Naive thymus-derived CD4-positive, alpha-beta T cell (primary cell): ENCODE results near the gene SMIM28. TPM values are rescaled to one million over a fixed set of nuclear protein-coding genes. Genes with fewer than 3 reads are reported as not detected.

Experiments
- ATAC-seq: fragments of 150-1000 bp; cut with Tn5 transposase; 2 replicates; pipeline ENCODE4 v1.10.0; 2021; ENCODE audit warnings: mild to moderate bottlenecking, moderate library complexity
- CTCF ChIA-PET: fragments of 350-600 bp; sonication (Branson Sonifier 250); formaldehyde crosslinking; loops from one replicate; lab custom pipeline; 2021; ENCODE audit warnings: antibody characterized with exemption; lab: Charles Lee
- POLR2A ChIA-PET: fragments of 350-600 bp; sonication (Branson Sonifier 250); formaldehyde crosslinking; loops from one replicate; lab custom pipeline; 2021; ENCODE audit warnings: antibody characterized with exemption, inconsistent platforms; lab: Charles Lee
- DNase-seq, 9 donors: peaks; one replicate each; pipeline versions ENCODE4 v3.0.0 to v3.0.0-alpha.2; 2020 to 2022; ENCODE audit warnings: mixed read lengths in 1 of 9
- H3K27ac ChIP-seq: one replicate; pipeline ENCODE4 v1.7.0; 2013; ENCODE audit warnings: mild to moderate bottlenecking, low read depth, low read length, moderate library complexity
- H3K27me3 ChIP-seq, 2 donors: one replicate each; pipeline ENCODE4 v1.7.0; 2013; ENCODE audit warnings: low read length in 2 of 2, mild to moderate bottlenecking in 2 of 2, moderate library complexity in 2 of 2; ENCODE audit not compliant: control insufficient read depth in 2 of 2, insufficient read depth in 2 of 2
- H3K36me3 ChIP-seq, 3 experiments: 1 replicate in 2 of 3; 2 replicates in 1 of 3; pipeline ENCODE4 v1.7.0; 2013; ENCODE audit warnings: low read length in 3 of 3, mild to moderate bottlenecking in 3 of 3, moderate library complexity in 1 of 3; ENCODE audit not compliant: insufficient read depth in 3 of 3, control insufficient read depth in 2 of 3
- H3K4me1 ChIP-seq, 2 donors: one replicate each; pipeline ENCODE4 v1.7.0; 2013; ENCODE audit warnings: low read length in 2 of 2, mild to moderate bottlenecking in 2 of 2, moderate library complexity in 1 of 2; ENCODE audit not compliant: control insufficient read depth in 2 of 2, insufficient read depth in 2 of 2
- H3K4me3 ChIP-seq: 2 replicates; pipeline ENCODE4 v1.7.0; 2013; ENCODE audit warnings: mild to moderate bottlenecking, low read length
- H3K9me3 ChIP-seq, 3 experiments: 1 replicate in 2 of 3; 2 replicates in 1 of 3; pipeline ENCODE4 v1.7.0; 2013; ENCODE audit warnings: low read length in 3 of 3; ENCODE audit not compliant: control insufficient read depth in 2 of 3
- H3K27ac Mint-ChIP-seq, 9 donors: one replicate each; pipeline ENCODE4 v1.8.0; 2020 to 2022; ENCODE audit warnings: mixed read lengths in 9 of 9, mild to moderate bottlenecking in 8 of 9, moderate library complexity in 5 of 9, inconsistent platforms in 2 of 9
- H3K27me3 Mint-ChIP-seq, 5 donors: one replicate each; pipeline ENCODE4 v1.8.0; 2021 to 2022; ENCODE audit warnings: mixed read lengths in 5 of 5, mild to moderate bottlenecking in 1 of 5
- H3K36me3 Mint-ChIP-seq, 5 donors: one replicate each; pipeline ENCODE4 v1.8.0; 2020 to 2022; ENCODE audit warnings: mixed read lengths in 5 of 5, mild to moderate bottlenecking in 3 of 5, inconsistent platforms in 1 of 5
- H3K4me1 Mint-ChIP-seq, 7 donors: one replicate each; pipeline ENCODE4 v1.8.0; 2020 to 2022; ENCODE audit warnings: mixed read lengths in 7 of 7, mild to moderate bottlenecking in 3 of 7, inconsistent platforms in 1 of 7
- H3K4me3 Mint-ChIP-seq, 10 donors: one replicate each; pipeline ENCODE4 v1.8.0; 2020 to 2022; ENCODE audit warnings: mild to moderate bottlenecking in 10 of 10, mixed read lengths in 10 of 10, moderate library complexity in 6 of 10, inconsistent platforms in 2 of 10
- H3K9me3 Mint-ChIP-seq, 11 donors: one replicate each; pipeline ENCODE4 v1.8.0; 2020 to 2022; ENCODE audit warnings: mixed read lengths in 11 of 11, mild to moderate bottlenecking in 4 of 11, inconsistent platforms in 1 of 11, moderate library complexity in 1 of 11
- intact Hi-C, 2 donors: fragments of 100-400 bp; cut with micrococcal nuclease; formaldehyde crosslinking; loops; one replicate each; pipeline ENCODE4 v1.15.1; 2023
- polyA plus RNA-seq, 2 donors: library from polyadenylated mRNA; unstranded; fragments of 300-500 nt; fragmentation: Illumina TruSeq; gene quantifications; one replicate each; pipeline ENCODE4 v1.2.3, GENCODE V29; 2021
- total RNA-seq, 6 experiments: library from RNA in 5 of 6; stranded (reverse) in 5 of 6; gene quantifications; 1 replicate in 5 of 6; 2 replicates in 1 of 6; pipeline ENCODE4 v1.2.3 and lab custom pipeline; 2021 to 2026

The SMIM28 gene
- total and polyA plus RNA-seq, 7 experiments from 2014 or later, result not detected

DNA sequence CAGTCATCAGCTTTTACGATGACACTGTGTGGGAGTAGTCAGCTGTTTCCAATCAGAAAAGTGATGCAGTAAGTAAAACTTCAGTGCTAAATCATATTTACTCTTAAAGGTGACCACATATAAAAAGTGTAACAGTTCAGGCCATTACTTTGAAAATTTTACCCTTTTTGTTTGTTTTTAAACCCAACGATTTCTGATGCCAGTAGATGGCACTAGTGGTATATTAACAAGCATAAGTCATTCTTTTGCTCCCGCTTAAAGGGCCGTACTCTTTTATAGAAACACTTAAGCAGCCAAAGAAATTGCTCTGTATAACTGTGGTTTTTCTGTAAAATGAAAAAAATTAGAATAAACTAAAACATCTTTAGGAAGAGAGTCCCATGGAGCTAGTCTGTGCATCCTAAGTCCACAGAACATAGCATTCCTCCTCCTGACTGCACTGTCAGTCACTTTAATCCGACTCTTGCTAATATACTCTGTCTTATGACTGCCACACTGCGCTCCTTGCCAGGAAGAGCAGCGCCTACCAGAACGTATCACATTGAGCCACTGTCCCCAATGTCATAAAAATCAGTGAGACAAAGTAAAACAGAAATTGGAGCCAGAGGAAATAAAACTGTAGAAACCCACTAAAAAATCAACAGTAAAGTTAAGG is 51.4 kb downstream of the SMIM28 start:
- no peaks in the 10 kb centered on the region for H3K36me3 Mint-ChIP-seq
- H3K4me1 Mint-ChIP-seq, result peaks cover 0 to 6% (median 0%) of the 10 kb centered on the region in 7 donors
- ATAC-seq (peak; percentile 71), DNase-seq (peak in 7 of 9 donors; percentile 28 to 62 (median 43))
- H3K9me3 ChIP-seq, result no peaks in the 10 kb centered on the region
- H3K9me3 Mint-ChIP-seq, result no peaks in the 10 kb centered on the region
- H3K27me3 ChIP-seq, result no peaks in the 10 kb centered on the region
- no peak overlapping the region for H3K27ac ChIP-seq
- H3K4me3 Mint-ChIP-seq, result no peak overlapping the region
- peaks cover 0 to 7% (median 5%) of the 10 kb centered on the region in 5 donors for H3K27me3 Mint-ChIP-seq
- POLR2A ChIA-PET, result interaction anchor here (1.4 to 2.4 kb wide), 2 partner anchors 27 to 79 kb away, joined by 3 to 12 read pairs; no protein-coding TSS in a partner anchor
- CTCF ChIA-PET, result interaction anchor here (0.6 to 6.7 kb wide), 16 partner anchors 12 to 320 kb away, joined by 3 to 120 read pairs (median 4); no protein-coding TSS in a partner anchor
- no peaks in the 10 kb centered on the region for H3K36me3 ChIP-seq
- no peak overlapping the region for H3K27ac Mint-ChIP-seq
- H3K4me1 ChIP-seq, result no peaks in the 10 kb centered on the region
- intact Hi-C loops, result loop anchor here (1.0 to 10.0 kb wide), 9 partner anchors 26 to 427 kb away; no protein-coding TSS in a partner anchor
- H3K4me3 ChIP-seq, result no peak overlapping the region

DNA sequence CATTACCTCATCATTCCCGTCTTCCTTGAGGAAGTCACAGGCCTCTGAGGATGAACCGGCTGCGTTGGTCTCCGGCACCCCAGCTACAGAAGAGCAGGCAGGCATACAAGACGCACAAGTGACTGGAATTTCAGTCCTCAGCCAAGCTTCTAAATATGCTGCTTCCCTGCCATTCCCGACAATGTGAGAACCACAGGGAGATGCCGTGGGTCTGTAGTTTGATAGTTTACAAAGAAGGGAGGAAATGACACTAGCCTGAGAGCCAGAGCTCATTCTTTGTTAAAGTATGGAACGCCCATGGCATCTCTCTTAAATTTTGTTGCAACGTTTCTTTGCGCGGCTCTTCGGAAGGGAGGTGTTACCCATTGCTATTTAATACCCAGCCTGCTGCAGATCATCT is 52.1 kb downstream of the SMIM28 start:
- no peaks in the 10 kb centered on the region for H3K9me3 Mint-ChIP-seq
- H3K27me3 ChIP-seq, result no peaks in the 10 kb centered on the region
- H3K36me3 ChIP-seq, result no peaks in the 10 kb centered on the region
- POLR2A ChIA-PET, result interaction anchor here (1.4 to 2.4 kb wide), 2 partner anchors 26 to 79 kb away, joined by 3 to 12 read pairs; no protein-coding TSS in a partner anchor
- no peak overlapping the region for H3K4me3 ChIP-seq
- H3K36me3 Mint-ChIP-seq, result no peaks in the 10 kb centered on the region
- no peak overlapping the region for H3K27ac Mint-ChIP-seq
- H3K4me1 ChIP-seq, result no peaks in the 10 kb centered on the region
- H3K27me3 Mint-ChIP-seq, result peaks cover 0 to 7% (median 5%) of the 10 kb centered on the region in 5 donors
- H3K9me3 ChIP-seq, result no peaks in the 10 kb centered on the region
- ATAC-seq (no peak), DNase-seq (no peak)
- no peak overlapping the region for H3K27ac ChIP-seq
- H3K4me1 Mint-ChIP-seq, result peaks cover 0 to 6% (median 0%) of the 10 kb centered on the region in 7 donors
- CTCF ChIA-PET, result interaction anchor here (0.6 to 6.7 kb wide), 13 partner anchors 12 to 321 kb away, joined by 3 to 120 read pairs (median 4); no protein-coding TSS in a partner anchor
- H3K4me3 Mint-ChIP-seq, result no peak overlapping the region
- intact Hi-C loops, result loop anchor here (1.0 to 10.0 kb wide), 9 partner anchors 25 to 427 kb away; no protein-coding TSS in a partner anchor

- ATAC-seq (no peak), DNase-seq (no peak)
- Histone ChIP-seq H3K9me3 (no peaks in the 10 kb centered on the region), H3K27ac (no peak overlapping the region), H3K27me3 (no peaks in the 10 kb centered on the region), H3K36me3 (no peaks in the 10 kb centered on the region), H3K4me1 (no peaks in the 10 kb centered on the region), H3K4me3 (no peak overlapping the region)
- Mint-ChIP-seq H3K9me3 (no peaks in the 10 kb centered on the region), H3K27ac (no peak overlapping the region), H3K27me3 (peaks cover 0 to 7% (median 5%) of the 10 kb centered on the region in 5 donors), H3K4me1 (peaks cover 0 to 7% (median 0%) of the 10 kb centered on the region in 7 donors), H3K36me3 (no peaks in the 10 kb centered on the region), H3K4me3 (no peak overlapping the region)
- CTCF ChIA-PET, result interaction anchor here (0.6 to 6.7 kb wide), 10 partner anchors 11 to 315 kb away, joined by 3 to 120 read pairs (median 8); no protein-coding TSS in a partner anchor
- intact Hi-C loops, result no loop called here
- POLR2A ChIA-PET, result interaction anchor here (1.4 to 2.4 kb wide), 2 partner anchors 25 to 78 kb away, joined by 3 to 12 read pairs; no protein-coding TSS in a partner anchor
Observed at GRCh38 chr6:138430361-138431145, 52.8 kb downstream of the SMIM28 start.

DNA sequence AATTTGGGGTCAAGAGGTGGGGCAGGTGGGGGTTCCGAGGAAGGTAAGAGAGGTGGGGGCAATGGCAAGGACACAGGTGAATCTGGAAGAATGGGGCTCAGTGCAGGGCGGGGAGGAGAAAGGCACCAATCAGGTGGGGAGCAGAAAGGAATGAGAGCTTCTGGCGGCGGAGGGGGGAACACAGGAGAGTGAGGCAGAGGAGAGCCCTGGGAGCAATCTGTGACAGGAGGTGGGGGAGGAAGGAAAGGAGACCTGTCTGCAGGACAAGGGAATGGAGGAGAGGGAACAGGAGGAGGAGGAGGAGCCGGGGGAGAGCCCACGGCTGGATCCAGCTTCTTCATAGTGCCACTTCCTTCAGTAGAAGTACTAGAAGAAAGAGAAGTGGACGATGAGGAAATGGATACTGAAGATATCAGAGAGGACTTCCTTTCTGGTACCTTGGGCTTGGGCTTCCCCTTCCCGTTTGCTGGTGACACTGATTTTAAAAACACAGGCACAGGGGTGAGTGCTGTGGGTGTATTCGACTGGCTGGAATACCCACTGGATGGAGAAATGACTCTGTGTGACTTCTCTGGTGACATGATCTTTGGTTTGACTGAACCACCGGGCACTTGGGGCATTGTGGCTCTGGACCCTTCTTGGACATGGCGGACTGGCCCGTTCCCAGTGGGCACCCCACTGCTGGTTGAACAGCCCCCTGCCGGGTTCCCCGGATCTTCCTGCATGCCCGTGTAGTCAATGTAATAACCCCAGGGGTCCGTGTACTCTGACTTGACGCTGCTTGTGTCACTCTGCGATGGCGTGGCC is 53.8 kb downstream of the SMIM28 start:
- Mint-ChIP-seq H3K4me1 (peaks cover 0 to 7% (median 0%) of the 10 kb centered on the region in 7 donors), H3K4me3 (no peak overlapping the region), H3K27me3 (peaks cover 0 to 7% (median 5%) of the 10 kb centered on the region in 5 donors), H3K27ac (peak overlapping the region in 1 of 9 donors; percentile 20), H3K36me3 (no peaks in the 10 kb centered on the region), H3K9me3 (no peaks in the 10 kb centered on the region)
- ChIA-PET CTCF (interaction anchor here (0.6 to 6.7 kb wide), 6 partner anchors 15 to 90 kb away, joined by 3 to 120 read pairs (median 16); no protein-coding TSS in a partner anchor), POLR2A (no interaction called here)
- Histone ChIP-seq H3K36me3 (no peaks in the 10 kb centered on the region), H3K27me3 (no peaks in the 10 kb centered on the region), H3K4me1 (no peaks in the 10 kb centered on the region), H3K27ac (no peak overlapping the region), H3K4me3 (no peak overlapping the region), H3K9me3 (no peaks in the 10 kb centered on the region)
- intact Hi-C loops, result no loop called here
- peak; percentile 76 for ATAC-seq
- DNase-seq, result no peak

DNA sequence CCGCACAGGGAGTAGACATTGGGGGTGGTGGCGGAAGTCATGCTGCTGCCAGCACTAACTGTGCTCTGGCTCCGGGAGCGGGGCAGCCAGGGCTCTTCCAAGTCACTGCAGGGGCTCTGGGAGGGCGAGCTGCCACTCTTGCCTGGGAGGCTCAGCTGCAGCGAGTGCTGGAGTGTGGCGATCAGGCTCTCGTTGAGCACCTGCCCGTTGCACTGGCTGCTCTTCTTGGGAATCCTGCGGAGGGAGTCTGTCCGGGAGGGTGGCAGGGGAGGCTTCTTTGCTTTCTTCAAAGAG is 54.3 kb downstream of the SMIM28 start:
- H3K9me3 Mint-ChIP-seq, result no peaks in the 10 kb centered on the region
- Histone ChIP-seq H3K27ac (no peak overlapping the region), H3K36me3 (no peaks in the 10 kb centered on the region), H3K9me3 (no peaks in the 10 kb centered on the region), H3K4me1 (no peaks in the 10 kb centered on the region), H3K27me3 (no peaks in the 10 kb centered on the region), H3K4me3 (no peak overlapping the region)
- peaks cover 0 to 7% (median 5%) of the 10 kb centered on the region in 5 donors for H3K27me3 Mint-ChIP-seq
- intact Hi-C loops, result no loop called here
- ATAC-seq (no peak), DNase-seq (no peak)
- peaks cover 0 to 7% (median 0%) of the 10 kb centered on the region in 7 donors for H3K4me1 Mint-ChIP-seq
- ChIA-PET POLR2A (no interaction called here), CTCF (interaction anchor here (1.0 to 1.3 kb wide), 2 partner anchors 14 to 89 kb away, joined by 3 read pairs; no protein-coding TSS in a partner anchor)
- H3K36me3 Mint-ChIP-seq, result no peaks in the 10 kb centered on the region
- H3K4me3 Mint-ChIP-seq, result no peak overlapping the region
- H3K27ac Mint-ChIP-seq, result no peak overlapping the region
